ENCODE data around the gene NELL1.

Gene NELL1

DNA sequence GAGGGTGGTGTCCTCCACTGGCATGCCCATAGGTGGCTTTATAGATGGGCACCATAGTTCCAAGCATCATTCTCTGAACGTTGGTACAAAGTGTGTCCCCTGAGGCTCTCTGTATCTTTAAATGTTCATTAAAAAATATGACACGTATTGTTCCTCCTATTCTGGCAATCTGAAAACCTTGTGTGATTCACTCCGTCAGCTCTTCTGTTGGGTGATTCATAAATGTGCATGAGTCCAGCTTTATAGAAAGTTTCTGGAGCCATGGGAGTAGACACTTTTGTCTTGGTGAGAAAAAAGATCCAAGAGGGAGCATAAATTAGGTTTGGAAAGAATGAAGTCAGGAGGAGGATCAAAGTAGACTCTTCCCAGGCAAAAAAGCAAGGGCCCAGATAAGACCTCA is 728.8 kb downstream of the NELL1 start:
- TF ChIP-seq CTCF (IDR thresholded peaks at IDR 0.05; ENCODE audit: insufficient read depth, missing control alignments), result no peak
- DNase-seq (ENCODE audit: insufficient read length, low spot score) (no peak), FAIRE-seq (no peak)

- DNase-seq (ENCODE audit: insufficient read length, low spot score) (no peak), FAIRE-seq (no peak)
- TF ChIP-seq CTCF (IDR thresholded peaks at IDR 0.05; ENCODE audit: insufficient read depth, missing control alignments), result no peak
Measured at GRCh38 chr11:21401496-21401895, 732.1 kb downstream of the NELL1 start.

GRCh38 chr11:21402274-21402673 is 732.9 kb downstream of the NELL1 start:
- FAIRE-seq (no peak), DNase-seq (ENCODE audit: insufficient read length, low spot score) (no peak)
- TF ChIP-seq CTCF (IDR thresholded peaks at IDR 0.05; ENCODE audit: insufficient read depth, missing control alignments), result no peak

DNA sequence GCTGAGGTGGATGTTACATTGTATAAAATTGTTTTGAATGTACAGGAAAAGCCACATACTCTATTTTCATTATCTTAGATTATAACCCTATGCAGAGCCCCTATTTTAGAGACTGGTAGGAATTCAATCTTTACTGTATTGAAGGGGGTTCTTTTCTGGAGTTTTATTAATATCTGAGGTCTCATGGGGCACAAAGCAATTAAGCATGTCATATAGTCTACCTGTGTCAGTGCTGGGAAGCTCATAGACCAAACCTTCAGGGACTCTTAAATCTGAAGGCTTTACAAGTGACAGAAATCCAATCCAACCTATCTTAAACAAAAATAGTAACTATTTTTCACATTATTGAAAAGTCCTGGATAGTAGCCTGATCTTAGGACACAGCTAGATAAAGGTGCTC is 733.7 kb downstream of the NELL1 start:
- DNase-seq (ENCODE audit: insufficient read length, low spot score) (no peak), FAIRE-seq (no peak)
- no peak for TF ChIP-seq CTCF (IDR thresholded peaks at IDR 0.05; ENCODE audit: insufficient read depth, missing control alignments)

DNA sequence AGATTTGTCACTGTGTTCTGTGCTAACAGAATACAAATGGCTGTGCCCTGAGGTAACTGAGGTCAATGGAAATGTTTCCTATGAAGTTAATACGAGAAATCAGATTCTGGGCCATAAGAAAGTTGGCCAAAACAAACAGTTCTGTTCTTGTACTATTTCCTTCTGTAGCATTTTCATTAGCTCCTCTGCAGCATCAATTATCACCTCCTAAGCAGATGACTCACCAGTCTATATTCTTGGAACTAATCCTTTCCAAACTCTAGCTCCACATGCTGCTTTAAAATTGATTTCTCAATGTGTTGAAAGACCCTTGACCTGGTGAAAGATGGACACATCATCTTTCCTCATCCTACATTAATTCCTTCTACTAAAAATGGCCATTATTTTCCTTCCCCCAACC is 736.0 kb downstream of the NELL1 start:
- FAIRE-seq, result no peak
- no peak for TF ChIP-seq CTCF (IDR thresholded peaks at IDR 0.05; ENCODE audit: insufficient read depth, missing control alignments)
- no peak for DNase-seq (ENCODE audit: insufficient read length, low spot score)

DNA sequence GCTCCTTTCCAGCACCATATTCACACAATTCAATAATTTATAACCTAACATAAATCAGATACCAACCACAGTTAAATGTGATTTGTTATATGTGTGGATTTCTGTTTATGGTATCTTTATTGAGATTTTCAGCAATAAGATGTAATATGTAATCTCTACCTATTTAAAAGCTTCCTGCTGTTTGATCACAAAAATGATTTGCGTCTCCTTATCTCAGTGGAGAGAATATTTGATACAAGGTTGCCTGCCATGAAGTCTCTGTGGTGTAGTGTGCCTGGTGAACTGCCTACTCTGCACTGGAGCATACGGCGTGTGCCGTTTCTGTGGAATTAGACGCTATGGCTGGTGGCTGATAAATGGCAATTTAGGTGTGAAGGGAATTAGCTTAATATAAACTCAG is 741.1 kb downstream of the NELL1 start:
- FAIRE-seq (no peak), DNase-seq (ENCODE audit: insufficient read length, low spot score) (no peak)
- TF ChIP-seq CTCF (IDR thresholded peaks at IDR 0.05; ENCODE audit: insufficient read depth, missing control alignments), result no peak

DNA sequence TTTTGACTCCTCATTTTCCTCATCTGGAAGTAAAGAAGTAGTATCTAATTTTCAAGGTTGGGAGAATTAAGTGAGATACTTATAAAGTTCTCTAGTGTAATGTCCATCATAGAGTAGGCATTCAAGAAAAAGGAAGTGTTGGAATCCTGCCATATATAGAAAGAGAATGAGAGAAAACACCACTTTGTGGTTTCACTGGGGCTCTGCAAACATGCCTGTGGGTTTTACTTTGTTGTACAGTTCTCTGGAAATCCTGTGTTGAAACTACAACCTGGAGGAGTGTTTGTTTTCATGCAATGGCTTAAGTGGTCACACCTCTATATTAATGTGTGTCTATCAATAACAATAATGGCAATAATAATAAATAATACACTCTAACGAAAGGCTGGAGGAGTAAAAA is 741.7 kb downstream of the NELL1 start:
- DNase-seq (ENCODE audit: insufficient read length, low spot score) (no peak), FAIRE-seq (no peak)
- TF ChIP-seq CTCF (IDR thresholded peaks at IDR 0.05; ENCODE audit: insufficient read depth, missing control alignments), result no peak

Data from D721Med (cell line).